Neural cell (in vitro differentiated cells): ENCODE data around the gene LIX1L. TPM values are rescaled to one million over a fixed set of nuclear protein-coding genes. Genes with fewer than 3 reads are reported as not detected.
"Not testable (repeated sequence)": the region's sequence is repeated elsewhere in the genome, so short reads cannot be mapped to it uniquely, and the experiment has no call there.

Experiments
- H2AFZ ChIP-seq: fragments of 200-600, 300-800 bp; sonication (generic), shearing (Covaris generic); 2 replicates; pipeline ENCODE4 v1.6.0; 2014; ENCODE audit warnings: low read depth, mild to moderate bottlenecking, antibody characterized with exemption, low read length, moderate library complexity
- H3F3A ChIP-seq: fragments of 200-600 bp; shearing (Covaris generic); 2 replicates; pipeline ENCODE4 v1.6.1; 2016; ENCODE audit warnings: mild to moderate bottlenecking, moderate library complexity, mixed read lengths, antibody characterized with exemption, low read length; ENCODE audit not compliant: insufficient read depth, poor library complexity, severe bottlenecking
- H3K27ac ChIP-seq: fragments of 200-600, 300-800 bp; sonication (generic), shearing (Covaris generic); 2 replicates; pipeline ENCODE4 v1.5.1; 2014; ENCODE audit warnings: mild to moderate bottlenecking, low read length, moderate library complexity
- H3K27me3 ChIP-seq: fragments of 300-800, 200-600 bp; sonication (generic), shearing (Covaris generic); 2 replicates; pipeline ENCODE4 v1.6.0; 2014; ENCODE audit warnings: mild to moderate bottlenecking, low read depth, low read length, moderate library complexity; ENCODE audit not compliant: insufficient read depth
- H3K36me3 ChIP-seq: fragments of 300-800, 200-600 bp; sonication (generic), shearing (Covaris generic); 2 replicates; pipeline ENCODE4 v1.5.1; 2014; ENCODE audit warnings: mild to moderate bottlenecking, antibody characterized with exemption, low read length, moderate library complexity; ENCODE audit not compliant: insufficient read depth
- H3K4me2 ChIP-seq: fragments of 300-800, 200-600 bp; sonication (generic), shearing (Covaris generic); 2 replicates; pipeline ENCODE4 v1.6.0; 2014; ENCODE audit warnings: mild to moderate bottlenecking, low read length
- H3K4me3 ChIP-seq: fragments of 300-800, 200-600 bp; sonication (generic), shearing (Covaris generic); 2 replicates; pipeline ENCODE4 v1.5.1; 2014; ENCODE audit warnings: mild to moderate bottlenecking, low read length, moderate library complexity
- H3K79me2 ChIP-seq: fragments of 200-600 bp; shearing (Covaris generic); replicated peaks from 2 replicates; pipeline ENCODE4 v1.6.0; 2014; ENCODE audit warnings: mild to moderate bottlenecking, low read length, moderate library complexity; ENCODE audit not compliant: insufficient read depth
- H3K9ac ChIP-seq: fragments of 300-800, 200-600 bp; sonication (generic), shearing (Covaris generic); 2 replicates; pipeline ENCODE4 v1.6.1; 2016; ENCODE audit warnings: mild to moderate bottlenecking, low read length, mixed read lengths
- H3K9me2 ChIP-seq: fragments of 200-600 bp; shearing (Covaris generic); 2 replicates; pipeline ENCODE4 v1.6.1; 2016; ENCODE audit warnings: mild to moderate bottlenecking, low read length, mixed read lengths; ENCODE audit not compliant: insufficient read depth
- H3K9me3 ChIP-seq: fragments of 200-600, 300-800 bp; sonication (generic), shearing (Covaris generic); 2 replicates; pipeline ENCODE4 v1.6.1; 2016; ENCODE audit warnings: mild to moderate bottlenecking, mixed run types, low read length, moderate library complexity, mixed read lengths
- H4K20me1 ChIP-seq: fragments of 200-600 bp; shearing (Covaris generic); 2 replicates; pipeline ENCODE4 v1.6.1; 2016; ENCODE audit warnings: mild to moderate bottlenecking, mixed run types; ENCODE audit not compliant: insufficient read depth
- EP300 ChIP-seq: fragments of 450-650 bp; conservative IDR thresholded peaks from 2 replicates; pipeline ENCODE4 v1.6.1; 2014; ENCODE audit warnings: antibody characterized with exemption, mild to moderate bottlenecking, moderate library complexity; ENCODE audit not compliant: poor library complexity, severe bottlenecking
- EZH2 ChIP-seq: fragments of 200-600, 300-800 bp; shearing (Covaris generic), sonication (generic); IDR thresholded peaks from 2 replicates; pipeline ENCODE4 v1.6.1; 2014; ENCODE audit warnings: antibody characterized with exemption, low read length, borderline replicate concordance, mild to moderate bottlenecking; ENCODE audit not compliant: insufficient read depth, poor library complexity, severe bottlenecking
- MXI1 ChIP-seq: fragments of 450-650 bp; conservative IDR thresholded peaks from 2 replicates; pipeline ENCODE4 v1.6.1; 2014; ENCODE audit warnings: antibody characterized with exemption, mild to moderate bottlenecking; ENCODE audit not compliant: poor library complexity, severe bottlenecking
- POLR2AphosphoS5 ChIP-seq: IDR thresholded peaks from 2 replicates; pipeline ENCODE4 v1.6.1; 2012
- RAD21 ChIP-seq: fragments of 450-650 bp; conservative IDR thresholded peaks from 2 replicates; pipeline ENCODE4 v1.6.1; 2014; ENCODE audit warnings: antibody characterized with exemption, mild to moderate bottlenecking, moderate library complexity
- SMC3 ChIP-seq: fragments of 450-650 bp; conservative IDR thresholded peaks from 2 replicates; pipeline ENCODE4 v1.6.1; 2014; ENCODE audit warnings: antibody characterized with exemption, mild to moderate bottlenecking, moderate library complexity; ENCODE audit not compliant: poor library complexity
- TAF1 ChIP-seq: IDR thresholded peaks from 2 replicates; pipeline ENCODE4 v1.6.1; 2012; ENCODE audit warnings: low read depth
- polyA plus RNA-seq: library from polyadenylated mRNA; depleted of rRNA; stranded (reverse); fragments of >200 nt; gene quantifications from 2 replicates; pipeline ENCODE4 v1.2.3, GENCODE V29; 2014
- TF ChIP-seq, protein P1 (sequence below): fragments of 450-650 bp; IDR thresholded peaks from 2 replicates; pipeline ENCODE4 v1.5.1; 2014; ENCODE audit warnings: antibody characterized with exemption, mild to moderate bottlenecking, moderate library complexity; ENCODE audit not compliant: poor library complexity, severe bottlenecking
- TF ChIP-seq, protein P2 (sequence below): IDR thresholded peaks from 2 replicates; pipeline ENCODE4 v1.6.1; 2012; ENCODE audit warnings: borderline replicate concordance

Gene LIX1L
- polyA plus RNA-seq, 1 donor from 2014 or later = 17.0 TPM

DNA sequence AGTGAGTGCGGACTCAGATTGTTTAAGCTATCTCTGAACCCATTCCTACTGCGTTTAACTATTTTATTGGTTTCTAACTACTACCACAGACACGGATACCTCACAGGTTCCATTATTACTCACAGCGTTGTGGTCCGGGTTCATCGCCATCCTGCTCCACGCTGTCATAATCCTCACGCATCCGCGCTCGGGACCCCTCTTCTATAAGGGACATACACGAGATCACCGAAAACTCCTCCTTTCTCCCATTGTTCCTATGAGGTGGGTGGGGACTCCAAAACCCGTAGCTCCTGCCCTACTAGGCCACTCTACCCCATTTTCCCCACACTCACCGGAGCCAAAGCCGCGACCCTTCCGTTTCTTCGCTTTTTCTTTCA is 31.1 kb downstream of the LIX1L start:
- H3K27ac ChIP-seq = peak overlapping the region; percentile 97
- H3K79me2 ChIP-seq = peaks cover 11% of the 10 kb centered on the region
- TF ChIP-seq SMC3 (no peak), EP300 (no peak), MXI1 (no peak), EZH2 (no peak), RAD21 (no peak), POLR2AphosphoS5 (no peak), TAF1 (no peak)
- H3K36me3 ChIP-seq = no peaks in the 10 kb centered on the region
- no peaks in the 10 kb centered on the region for H3F3A ChIP-seq
- no peaks in the 10 kb centered on the region for H3K9me2 ChIP-seq
- peak overlapping the region; percentile 84 for H3K9ac ChIP-seq
- H2AFZ ChIP-seq = peak overlapping the region; percentile 40
- peak overlapping the region; percentile 70 for H3K4me3 ChIP-seq
- no peaks in the 10 kb centered on the region for H4K20me1 ChIP-seq
- no peaks in the 10 kb centered on the region for H3K27me3 ChIP-seq
- no peaks in the 10 kb centered on the region for H3K9me3 ChIP-seq
- H3K4me2 ChIP-seq = peak overlapping the region; percentile 93

DNA sequence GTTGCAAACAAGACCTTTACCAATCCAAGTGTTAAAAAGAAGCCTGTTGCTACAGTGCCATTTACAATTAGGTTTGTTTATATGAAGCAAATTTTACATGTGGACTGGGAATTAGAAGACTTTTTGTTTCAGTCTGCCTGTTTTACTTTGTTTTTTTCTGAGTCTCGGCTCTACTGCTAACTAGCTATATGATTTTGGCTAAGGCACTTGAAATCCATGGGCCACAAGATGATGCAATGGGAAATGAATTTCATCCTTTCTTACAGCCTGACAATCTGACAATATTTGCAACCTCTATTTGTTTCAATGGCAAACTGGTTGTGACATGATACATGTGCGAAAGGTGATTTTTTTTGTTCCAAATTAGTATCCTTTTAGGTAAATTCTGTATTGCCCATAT is 35.6 kb downstream of the LIX1L start:
- Histone ChIP-seq H3K27ac (no peak overlapping the region), H3K9me3 (no peaks in the 10 kb centered on the region), H3K27me3 (no peaks in the 10 kb centered on the region), H3K36me3 (no peaks in the 10 kb centered on the region), H2AFZ (no peak overlapping the region), H4K20me1 (no peaks in the 10 kb centered on the region), H3F3A (no peaks in the 10 kb centered on the region), H3K9ac (no peak overlapping the region), H3K79me2 (peaks cover 11% of the 10 kb centered on the region), H3K4me2 (no peak overlapping the region), H3K4me3 (no peak overlapping the region), H3K9me2 (no peaks in the 10 kb centered on the region)
- TF ChIP-seq, protein P1, sequence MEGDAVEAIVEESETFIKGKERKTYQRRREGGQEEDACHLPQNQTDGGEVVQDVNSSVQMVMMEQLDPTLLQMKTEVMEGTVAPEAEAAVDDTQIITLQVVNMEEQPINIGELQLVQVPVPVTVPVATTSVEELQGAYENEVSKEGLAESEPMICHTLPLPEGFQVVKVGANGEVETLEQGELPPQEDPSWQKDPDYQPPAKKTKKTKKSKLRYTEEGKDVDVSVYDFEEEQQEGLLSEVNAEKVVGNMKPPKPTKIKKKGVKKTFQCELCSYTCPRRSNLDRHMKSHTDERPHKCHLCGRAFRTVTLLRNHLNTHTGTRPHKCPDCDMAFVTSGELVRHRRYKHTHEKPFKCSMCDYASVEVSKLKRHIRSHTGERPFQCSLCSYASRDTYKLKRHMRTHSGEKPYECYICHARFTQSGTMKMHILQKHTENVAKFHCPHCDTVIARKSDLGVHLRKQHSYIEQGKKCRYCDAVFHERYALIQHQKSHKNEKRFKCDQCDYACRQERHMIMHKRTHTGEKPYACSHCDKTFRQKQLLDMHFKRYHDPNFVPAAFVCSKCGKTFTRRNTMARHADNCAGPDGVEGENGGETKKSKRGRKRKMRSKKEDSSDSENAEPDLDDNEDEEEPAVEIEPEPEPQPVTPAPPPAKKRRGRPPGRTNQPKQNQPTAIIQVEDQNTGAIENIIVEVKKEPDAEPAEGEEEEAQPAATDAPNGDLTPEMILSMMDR = no peak
- TF ChIP-seq SMC3 = no peak
- TF ChIP-seq, protein P2, sequence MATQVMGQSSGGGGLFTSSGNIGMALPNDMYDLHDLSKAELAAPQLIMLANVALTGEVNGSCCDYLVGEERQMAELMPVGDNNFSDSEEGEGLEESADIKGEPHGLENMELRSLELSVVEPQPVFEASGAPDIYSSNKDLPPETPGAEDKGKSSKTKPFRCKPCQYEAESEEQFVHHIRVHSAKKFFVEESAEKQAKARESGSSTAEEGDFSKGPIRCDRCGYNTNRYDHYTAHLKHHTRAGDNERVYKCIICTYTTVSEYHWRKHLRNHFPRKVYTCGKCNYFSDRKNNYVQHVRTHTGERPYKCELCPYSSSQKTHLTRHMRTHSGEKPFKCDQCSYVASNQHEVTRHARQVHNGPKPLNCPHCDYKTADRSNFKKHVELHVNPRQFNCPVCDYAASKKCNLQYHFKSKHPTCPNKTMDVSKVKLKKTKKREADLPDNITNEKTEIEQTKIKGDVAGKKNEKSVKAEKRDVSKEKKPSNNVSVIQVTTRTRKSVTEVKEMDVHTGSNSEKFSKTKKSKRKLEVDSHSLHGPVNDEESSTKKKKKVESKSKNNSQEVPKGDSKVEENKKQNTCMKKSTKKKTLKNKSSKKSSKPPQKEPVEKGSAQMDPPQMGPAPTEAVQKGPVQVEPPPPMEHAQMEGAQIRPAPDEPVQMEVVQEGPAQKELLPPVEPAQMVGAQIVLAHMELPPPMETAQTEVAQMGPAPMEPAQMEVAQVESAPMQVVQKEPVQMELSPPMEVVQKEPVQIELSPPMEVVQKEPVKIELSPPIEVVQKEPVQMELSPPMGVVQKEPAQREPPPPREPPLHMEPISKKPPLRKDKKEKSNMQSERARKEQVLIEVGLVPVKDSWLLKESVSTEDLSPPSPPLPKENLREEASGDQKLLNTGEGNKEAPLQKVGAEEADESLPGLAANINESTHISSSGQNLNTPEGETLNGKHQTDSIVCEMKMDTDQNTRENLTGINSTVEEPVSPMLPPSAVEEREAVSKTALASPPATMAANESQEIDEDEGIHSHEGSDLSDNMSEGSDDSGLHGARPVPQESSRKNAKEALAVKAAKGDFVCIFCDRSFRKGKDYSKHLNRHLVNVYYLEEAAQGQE = no peak
- TF ChIP-seq POLR2AphosphoS5 = no peak
- TF ChIP-seq EZH2 = no peak
- TF ChIP-seq MXI1 = no peak
- no peak for TF ChIP-seq EP300
- TF ChIP-seq RAD21 = no peak
- TF ChIP-seq TAF1 = no peak

DNA sequence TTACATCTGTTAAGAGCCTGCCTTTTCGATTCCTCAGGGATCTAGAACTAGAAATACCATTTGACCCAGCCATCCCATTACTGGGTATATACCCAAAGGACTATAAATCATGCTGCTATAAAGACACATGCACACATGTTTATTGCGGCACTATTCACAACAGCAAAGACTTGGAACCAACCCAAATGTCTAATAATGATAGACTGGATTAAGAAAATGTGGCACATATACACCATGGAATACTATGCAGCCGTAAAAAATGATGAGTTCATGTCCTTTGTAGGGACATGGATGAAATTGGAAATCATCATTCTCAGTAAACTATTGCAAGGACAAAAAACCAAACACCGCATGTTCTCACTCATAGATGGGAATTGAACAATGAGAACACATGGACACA is 37.5 kb downstream of the LIX1L start:
- not testable (repeated sequence) for H3K9ac ChIP-seq, H3K36me3 ChIP-seq, H3K79me2 ChIP-seq, H3F3A ChIP-seq, H3K27ac ChIP-seq, H3K9me3 ChIP-seq, H3K27me3 ChIP-seq, H3K9me2 ChIP-seq, H2AFZ ChIP-seq, H3K4me2 ChIP-seq, H3K4me3 ChIP-seq, H4K20me1 ChIP-seq
